Cardiac fibroblast (primary cell): ENCODE results near the gene NOTO.
"Not testable (repeated sequence)": the region's sequence is repeated elsewhere in the genome, so short reads cannot be mapped to it uniquely, and the experiment has no call there.

Experiments used
- DNase-seq, 2 donors: peaks; one replicate each; pipeline versions ENCODE4 v3.0.0 to v3.0.0-alpha.2; 2010; ENCODE audit warnings: low read depth in 2 of 2
- H3K4me3 ChIP-seq, 2 donors: replicated peaks in 1 of 2; 1 replicate in 1 of 2; 2 replicates in 1 of 2; pipeline ENCODE4 v1.5.1; 2011; ENCODE audit warnings: low read depth in 2 of 2, low read length in 2 of 2, mild to moderate bottlenecking in 2 of 2, moderate library complexity in 1 of 2
- CTCF ChIP-seq: IDR thresholded peaks from one replicate; pipeline ENCODE4 v1.5.1; 2011; ENCODE audit warnings: low read depth, mild to moderate bottlenecking, low read length, inconsistent platforms

The NOTO gene

DNA sequence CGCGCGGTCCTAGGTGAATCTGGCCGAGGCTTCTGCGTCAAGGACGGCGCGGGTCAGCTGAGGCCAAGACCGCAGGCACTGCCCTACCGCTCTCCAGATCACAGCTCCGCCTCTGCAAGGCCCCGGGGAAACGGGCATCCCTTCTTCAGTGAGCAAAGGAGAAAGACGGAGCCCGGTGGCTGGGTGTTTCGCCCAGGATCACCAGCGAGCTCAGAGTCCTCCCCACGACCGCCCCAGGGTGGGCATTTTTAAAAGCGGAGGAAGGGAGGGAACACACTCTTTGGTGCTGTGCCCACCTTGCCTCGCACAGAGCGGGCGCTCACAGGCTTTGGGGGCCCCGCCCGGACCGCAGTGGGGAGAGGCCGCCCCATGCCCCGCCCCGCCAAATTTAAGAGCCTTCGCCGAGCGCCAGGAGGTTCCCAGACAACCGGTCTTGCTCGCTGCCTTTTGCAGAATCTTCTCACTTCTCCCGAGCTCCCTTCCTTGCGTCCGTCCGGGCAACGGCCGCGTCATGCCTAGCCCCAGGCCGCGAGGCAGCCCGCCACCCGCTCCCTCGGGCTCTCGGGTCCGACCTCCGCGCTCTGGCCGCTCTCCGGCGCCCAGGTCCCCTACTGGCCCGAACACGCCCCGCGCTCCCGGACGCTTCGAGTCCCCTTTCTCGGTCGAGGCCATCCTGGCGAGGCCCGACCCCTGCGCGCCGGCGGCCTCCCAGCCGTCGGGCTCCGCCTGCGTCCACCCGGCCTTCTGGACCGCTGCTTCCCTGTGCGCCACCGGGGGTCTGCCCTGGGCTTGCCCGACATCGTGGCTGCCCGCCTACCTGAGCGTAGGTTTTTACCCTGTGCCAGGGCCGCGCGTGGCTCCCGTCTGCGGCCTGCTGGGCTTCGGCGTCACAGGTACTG is at the start of gene NOTO:
NOTO (plus strand) TSS at position 419 of the 899 bp plus-strand sequence; CDS start at position 512, 93 bp downstream.
- peak within 1 kb of the TSS in 1 of 2 donors; percentile 14 for H3K4me3 ChIP-seq
- TF ChIP-seq CTCF = no peak
- peak in 1 of 2 donors; percentile 20 for DNase-seq

DNA sequence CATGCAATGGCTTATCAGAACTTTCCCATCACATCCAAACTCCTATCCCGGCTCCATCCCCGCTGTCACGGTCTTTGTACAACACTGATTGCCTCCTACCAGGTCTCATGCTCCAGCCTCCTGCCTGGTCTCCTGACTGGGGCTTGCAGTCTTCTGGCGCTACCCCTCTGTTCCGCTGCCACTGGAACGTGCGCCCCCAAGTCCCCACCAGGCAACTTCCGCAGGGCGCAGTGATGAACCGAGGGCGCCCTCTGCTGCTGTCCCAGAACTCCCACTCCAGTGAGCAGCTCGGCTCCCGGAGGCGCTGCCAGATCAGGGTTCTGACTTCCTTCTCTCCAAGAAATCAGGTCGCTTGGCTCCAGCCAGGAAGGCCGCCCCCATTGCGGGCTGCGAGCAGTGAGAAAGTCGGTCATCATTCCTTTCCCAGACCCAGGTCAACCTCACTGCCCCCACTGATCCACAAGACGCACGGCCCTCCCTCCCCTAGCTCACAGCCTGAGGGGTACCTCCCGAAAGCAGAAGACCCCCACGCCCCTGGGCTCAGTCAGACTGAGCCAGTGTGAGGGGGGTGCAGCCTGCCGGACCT is 45.7 kb upstream of the NOTO start:
- TF ChIP-seq CTCF = peak; percentile 92
- DNase-seq = peak; percentile 69 to 78
- H3K4me3 ChIP-seq = peak overlapping the region in 1 of 2 donors; percentile 19

DNA sequence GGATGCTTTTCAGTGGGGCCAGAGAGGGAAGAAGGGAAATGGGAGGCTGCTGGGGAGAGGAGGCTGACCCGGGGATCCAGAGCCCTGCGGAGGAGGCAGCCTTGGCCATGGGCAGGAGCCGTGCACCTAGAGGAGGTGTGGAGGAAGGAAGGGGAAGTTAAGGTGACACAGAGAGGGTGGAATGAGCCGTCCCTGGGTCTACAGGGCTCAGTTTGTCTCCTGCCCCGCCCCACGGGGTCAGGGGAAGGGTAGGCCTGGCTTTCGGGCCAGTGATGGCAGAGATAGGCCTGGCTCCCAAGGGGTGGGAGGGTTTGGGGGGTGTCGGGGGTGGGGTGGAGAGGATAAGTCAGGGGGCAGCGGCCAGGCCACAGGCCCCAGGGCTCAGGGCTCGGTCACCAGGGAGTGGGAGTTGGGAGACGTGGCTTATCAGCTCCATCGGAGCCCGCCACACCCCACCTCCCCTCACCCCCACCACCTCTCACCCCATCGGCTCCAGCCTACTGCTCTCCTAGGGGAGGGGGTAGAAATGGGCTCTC is 39.5 kb upstream of the NOTO start:
- H3K4me3 ChIP-seq = no peak overlapping the region
- no peak for TF ChIP-seq CTCF
- no peak for DNase-seq

DNA sequence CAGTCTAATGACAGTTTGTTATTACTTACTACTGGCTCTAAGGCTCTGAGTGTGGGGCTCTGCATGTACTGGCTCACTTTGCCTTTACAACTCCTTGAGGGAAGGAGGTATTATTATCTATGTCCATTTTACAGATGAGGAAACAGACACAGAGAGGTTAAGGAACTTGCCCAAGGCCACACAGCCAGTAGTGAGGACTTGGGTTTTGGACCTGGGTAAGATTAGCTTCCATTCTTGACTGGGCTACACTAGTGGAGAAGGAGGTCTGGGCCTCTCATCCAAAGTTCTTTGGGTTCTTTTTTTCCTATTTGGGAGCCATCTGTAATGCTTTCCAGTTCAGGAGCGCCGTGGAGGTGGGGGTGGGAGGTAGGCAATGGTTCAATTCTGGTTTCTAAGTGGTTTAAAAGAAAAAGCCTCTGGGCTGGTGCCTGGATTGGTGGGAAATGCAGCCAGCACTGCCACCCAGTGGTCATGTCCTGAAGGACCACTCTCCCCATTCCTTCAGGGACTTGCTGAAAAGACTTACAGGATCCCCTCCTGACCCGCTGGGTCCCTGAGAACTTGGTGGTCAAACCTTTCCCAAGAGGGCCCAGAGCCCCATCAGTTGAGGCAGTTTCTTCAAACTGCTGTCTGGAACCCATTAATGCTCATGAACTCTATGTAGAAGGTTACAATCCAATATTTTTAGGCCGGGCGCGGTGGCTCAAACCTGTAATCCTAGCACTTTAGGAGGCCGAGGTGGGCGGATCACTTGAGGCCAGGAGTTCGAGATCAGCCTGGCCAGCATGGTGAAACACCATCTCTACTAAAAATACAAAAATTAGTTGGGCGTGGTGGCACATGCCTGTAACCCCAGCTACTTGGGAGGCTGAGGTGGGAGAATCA is 38.6 kb upstream of the NOTO start:
- H3K4me3 ChIP-seq = no peak overlapping the region
- TF ChIP-seq CTCF = peak; percentile 87
- peak; percentile 81 to 83 for DNase-seq

- H3K4me3 ChIP-seq = not testable (repeated sequence)
These were observed 36.4 kb upstream of the NOTO start for GRCh38 chr2:73165978-73166377.

DNA sequence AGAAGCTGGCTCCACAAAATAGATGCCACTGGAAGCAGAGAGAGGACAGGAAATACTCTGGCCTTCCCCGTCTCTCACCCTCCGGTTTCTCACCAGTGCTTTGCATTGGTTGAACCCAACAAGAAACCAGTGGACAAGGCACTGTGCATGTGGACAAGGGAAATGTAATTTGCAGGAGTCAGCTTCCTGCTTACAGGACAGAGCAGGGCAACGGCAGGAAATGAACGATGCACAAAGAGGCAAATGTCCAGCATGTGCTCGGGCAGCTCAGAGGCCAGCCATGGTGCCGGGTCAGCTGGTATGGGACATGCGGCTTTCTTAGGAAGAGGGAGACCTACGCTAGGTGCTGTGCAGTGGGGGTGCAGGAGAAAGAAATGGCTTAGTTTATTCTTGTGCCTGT is 35.6 kb upstream of the NOTO start:
- DNase-seq, H3K4me3 ChIP-seq: not testable (repeated sequence)

More at GRCh38 chr2:73165978-73166377, 36.4 kb upstream of the NOTO start:
- not testable (repeated sequence) for DNase-seq

GRCh38 chr2:73168348-73168747 is 34.0 kb upstream of the NOTO start:
- not testable (repeated sequence) for DNase-seq, H3K4me3 ChIP-seq

GRCh38 chr2:73170341-73170740 is 32.0 kb upstream of the NOTO start:
- DNase-seq, H3K4me3 ChIP-seq: not testable (repeated sequence)
